HFFc6 (cell line): Measurements from ENCODE around the gene PRDM16. TPM values are rescaled to one million over a fixed set of nuclear protein-coding genes. Genes with fewer than 3 reads are reported as not detected.

ENCODE experiments used
- DNase-seq: peaks from one replicate; pipeline ENCODE4 v3.0.0-alpha.2; 2018
- H3K27ac Mint-ChIP-seq: 2 replicates; pipeline ENCODE4 v1.8.0; 2020; ENCODE audit warnings: mild to moderate bottlenecking, mixed read lengths
- H3K27me3 Mint-ChIP-seq: 2 replicates; pipeline ENCODE4 v1.8.0; 2021; ENCODE audit warnings: mild to moderate bottlenecking, moderate library complexity, mixed read lengths; ENCODE audit not compliant: insufficient read depth
- H3K36me3 Mint-ChIP-seq: 2 replicates; pipeline ENCODE4 v1.8.0; 2021; ENCODE audit warnings: low read depth, mixed read lengths
- H3K4me1 Mint-ChIP-seq: 2 replicates; pipeline ENCODE4 v1.8.0; 2020; ENCODE audit warnings: low read depth, mixed read lengths
- H3K4me3 Mint-ChIP-seq: 2 replicates; pipeline ENCODE4 v1.8.0; 2020; ENCODE audit warnings: mild to moderate bottlenecking, moderate library complexity, mixed read lengths
- H3K9me3 Mint-ChIP-seq: 2 replicates; pipeline ENCODE4 v1.8.0; 2020; ENCODE audit warnings: mild to moderate bottlenecking, mixed read lengths
- total RNA-seq, 6 experiments: library from RNA; stranded (reverse); fragmentation: NEBNext Ultra II Directional; extraction: Animal tissue kit (Norgen Biotek cat#: 25700); gene quantifications; 2 replicates in 1 of 6; 3 replicates in 5 of 6; pipeline ENCODE4 v1.2.3, GENCODE V29; 2021
- TF ChIP-seq, protein P1 (sequence below): fragments of 200-600 bp; sonication (generic); IDR thresholded peaks from 2 replicates; pipeline ENCODE4 v1.5.0; 2021; ENCODE audit warnings: antibody characterized with exemption, mild to moderate bottlenecking

Gene PRDM16
- total RNA-seq, 6 experiments from 2014 or later = not detected

DNA sequence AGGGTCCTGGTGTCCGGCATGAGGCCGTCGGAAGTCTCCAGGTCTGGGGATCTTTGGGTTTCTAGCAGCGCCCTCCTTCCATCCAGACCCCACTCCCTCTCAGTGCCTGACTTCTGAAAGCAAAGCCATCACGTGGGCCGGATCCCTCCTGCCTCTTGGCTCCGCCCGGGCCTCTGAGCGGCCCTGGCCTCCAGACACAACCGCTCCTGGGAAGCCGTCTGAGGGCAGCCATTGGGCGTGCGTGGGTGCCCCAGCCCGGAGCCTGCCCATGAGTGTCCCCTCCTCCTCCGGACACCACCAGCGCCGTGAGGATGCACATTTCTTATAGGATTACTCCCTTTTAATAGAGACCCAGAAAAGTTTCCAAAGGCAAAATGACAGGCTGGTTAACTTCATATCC, 248.5 kb downstream of the PRDM16 start:
- Mint-ChIP-seq H3K27ac (no peak overlapping the region), H3K4me1 (peaks cover 46% of the 10 kb centered on the region), H3K4me3 (no peak overlapping the region)

DNA sequence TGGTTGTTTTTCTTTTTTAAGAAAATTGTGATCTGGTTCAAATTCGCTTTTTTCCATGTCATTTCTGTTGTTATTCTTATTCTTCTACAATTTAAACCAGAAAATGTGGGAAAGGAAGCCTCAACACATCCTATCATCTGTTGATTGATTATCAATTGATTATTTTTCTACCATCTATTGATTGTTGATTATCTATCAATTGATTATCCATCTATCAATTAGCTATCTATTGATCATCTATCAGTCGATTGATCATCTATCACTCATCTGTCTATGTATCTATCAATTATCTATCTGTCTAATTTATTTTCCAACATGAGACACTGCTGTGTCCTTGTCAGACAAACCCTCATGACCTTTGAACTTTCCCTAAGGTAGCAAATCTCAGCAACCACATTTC, 249.3 kb downstream of the PRDM16 start:
- Mint-ChIP-seq H3K4me1 (peaks cover 37% of the 10 kb centered on the region), H3K9me3 (no peaks in the 10 kb centered on the region), H3K4me3 (no peak overlapping the region), H3K36me3 (no peaks in the 10 kb centered on the region), H3K27ac (no peak overlapping the region), H3K27me3 (peaks cover 6% of the 10 kb centered on the region)
- TF ChIP-seq, protein P1, sequence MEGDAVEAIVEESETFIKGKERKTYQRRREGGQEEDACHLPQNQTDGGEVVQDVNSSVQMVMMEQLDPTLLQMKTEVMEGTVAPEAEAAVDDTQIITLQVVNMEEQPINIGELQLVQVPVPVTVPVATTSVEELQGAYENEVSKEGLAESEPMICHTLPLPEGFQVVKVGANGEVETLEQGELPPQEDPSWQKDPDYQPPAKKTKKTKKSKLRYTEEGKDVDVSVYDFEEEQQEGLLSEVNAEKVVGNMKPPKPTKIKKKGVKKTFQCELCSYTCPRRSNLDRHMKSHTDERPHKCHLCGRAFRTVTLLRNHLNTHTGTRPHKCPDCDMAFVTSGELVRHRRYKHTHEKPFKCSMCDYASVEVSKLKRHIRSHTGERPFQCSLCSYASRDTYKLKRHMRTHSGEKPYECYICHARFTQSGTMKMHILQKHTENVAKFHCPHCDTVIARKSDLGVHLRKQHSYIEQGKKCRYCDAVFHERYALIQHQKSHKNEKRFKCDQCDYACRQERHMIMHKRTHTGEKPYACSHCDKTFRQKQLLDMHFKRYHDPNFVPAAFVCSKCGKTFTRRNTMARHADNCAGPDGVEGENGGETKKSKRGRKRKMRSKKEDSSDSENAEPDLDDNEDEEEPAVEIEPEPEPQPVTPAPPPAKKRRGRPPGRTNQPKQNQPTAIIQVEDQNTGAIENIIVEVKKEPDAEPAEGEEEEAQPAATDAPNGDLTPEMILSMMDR = no peak
- no peak for DNase-seq

More for the DNA sequence above, 248.5 kb downstream of the PRDM16 start:
- TF ChIP-seq, protein P1 = no peak
- H3K27me3 Mint-ChIP-seq = no peaks in the 10 kb centered on the region; the same call in 1 of the 2 replicates
- H3K36me3 Mint-ChIP-seq = peaks cover 5% of the 10 kb centered on the region; the same call in 1 of the 2 replicates
- peaks cover 4% of the 10 kb centered on the region; the same call in 1 of the 2 replicates for H3K9me3 Mint-ChIP-seq
- no peak for DNase-seq

DNA sequence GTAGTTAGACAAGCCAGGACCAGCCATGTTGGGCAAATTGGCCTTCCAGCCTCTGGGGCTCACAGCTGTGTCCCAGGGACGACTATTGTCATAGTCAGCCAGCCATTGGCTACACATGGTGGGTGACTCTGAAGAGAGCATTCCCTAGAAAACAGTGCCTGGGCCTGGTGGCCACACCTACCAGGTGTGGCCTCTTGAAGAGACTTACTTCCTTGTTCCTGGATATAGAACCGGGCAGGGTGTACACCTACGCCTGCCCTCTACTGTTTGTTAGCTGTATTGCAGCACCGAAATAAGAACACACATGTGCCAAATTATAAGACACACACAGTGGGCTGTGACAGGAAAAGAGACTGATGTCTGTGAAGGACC, 250.9 kb downstream of the PRDM16 start:
- TF ChIP-seq, protein P1 = peak; percentile 87
- no peak overlapping the region for H3K4me3 Mint-ChIP-seq
- peaks cover 21% of the 10 kb centered on the region for H3K4me1 Mint-ChIP-seq
- H3K36me3 Mint-ChIP-seq = no peaks in the 10 kb centered on the region
- H3K9me3 Mint-ChIP-seq = no peaks in the 10 kb centered on the region
- DNase-seq = peak; percentile 51
- H3K27ac Mint-ChIP-seq = no peak overlapping the region
- H3K27me3 Mint-ChIP-seq = peaks cover 15% of the 10 kb centered on the region

DNA sequence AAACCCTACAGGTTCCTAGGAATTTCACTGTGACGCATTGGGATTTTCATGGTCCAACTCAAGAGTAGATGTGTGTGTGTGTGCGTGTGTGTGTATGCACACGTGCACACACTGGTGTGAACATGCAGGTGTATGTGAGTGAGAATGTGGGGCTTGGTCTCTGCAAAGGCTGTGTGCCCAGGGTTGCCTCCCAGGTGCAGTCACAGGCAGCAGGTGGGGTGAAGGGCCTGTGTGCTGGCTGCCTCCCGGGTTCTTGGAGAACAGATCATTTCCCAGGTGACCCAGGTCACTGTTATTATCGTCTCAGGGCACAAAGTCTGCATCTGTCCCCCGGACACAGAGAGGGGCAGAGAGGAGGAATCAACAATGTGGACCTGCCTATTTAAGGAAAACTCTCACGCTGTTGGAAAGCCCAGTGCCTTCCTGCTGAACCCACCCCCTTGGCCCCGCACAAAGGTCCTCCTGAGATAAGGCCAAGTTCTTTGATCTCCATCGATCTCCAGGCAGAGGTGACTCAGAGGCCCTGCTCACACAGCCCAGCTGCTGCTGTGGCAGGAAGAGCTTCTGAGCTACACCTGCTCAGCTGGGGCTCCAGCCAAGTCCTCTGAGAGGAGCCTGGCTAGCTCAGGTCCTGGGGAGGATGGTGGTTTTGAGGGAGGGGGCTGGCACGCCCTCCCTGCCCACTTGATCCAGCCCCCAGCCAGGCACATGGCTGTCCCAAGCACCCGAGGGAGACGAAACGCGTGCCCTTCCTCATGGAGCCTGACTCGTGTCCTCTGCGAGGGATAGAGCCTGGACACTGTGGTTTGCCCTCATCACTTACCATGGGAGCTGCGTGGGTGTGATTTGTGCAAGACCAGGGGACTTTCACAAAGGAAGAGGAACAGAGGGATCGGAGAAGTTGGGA, 251.5 kb downstream of the PRDM16 start:
- Mint-ChIP-seq H3K27me3 (peaks cover 20% of the 10 kb centered on the region), H3K4me1 (peaks cover 15% of the 10 kb centered on the region), H3K4me3 (no peak overlapping the region), H3K27ac (no peak overlapping the region), H3K9me3 (no peaks in the 10 kb centered on the region), H3K36me3 (no peaks in the 10 kb centered on the region)
- DNase-seq = no peak
- TF ChIP-seq, protein P1 = peak; percentile 40

DNA sequence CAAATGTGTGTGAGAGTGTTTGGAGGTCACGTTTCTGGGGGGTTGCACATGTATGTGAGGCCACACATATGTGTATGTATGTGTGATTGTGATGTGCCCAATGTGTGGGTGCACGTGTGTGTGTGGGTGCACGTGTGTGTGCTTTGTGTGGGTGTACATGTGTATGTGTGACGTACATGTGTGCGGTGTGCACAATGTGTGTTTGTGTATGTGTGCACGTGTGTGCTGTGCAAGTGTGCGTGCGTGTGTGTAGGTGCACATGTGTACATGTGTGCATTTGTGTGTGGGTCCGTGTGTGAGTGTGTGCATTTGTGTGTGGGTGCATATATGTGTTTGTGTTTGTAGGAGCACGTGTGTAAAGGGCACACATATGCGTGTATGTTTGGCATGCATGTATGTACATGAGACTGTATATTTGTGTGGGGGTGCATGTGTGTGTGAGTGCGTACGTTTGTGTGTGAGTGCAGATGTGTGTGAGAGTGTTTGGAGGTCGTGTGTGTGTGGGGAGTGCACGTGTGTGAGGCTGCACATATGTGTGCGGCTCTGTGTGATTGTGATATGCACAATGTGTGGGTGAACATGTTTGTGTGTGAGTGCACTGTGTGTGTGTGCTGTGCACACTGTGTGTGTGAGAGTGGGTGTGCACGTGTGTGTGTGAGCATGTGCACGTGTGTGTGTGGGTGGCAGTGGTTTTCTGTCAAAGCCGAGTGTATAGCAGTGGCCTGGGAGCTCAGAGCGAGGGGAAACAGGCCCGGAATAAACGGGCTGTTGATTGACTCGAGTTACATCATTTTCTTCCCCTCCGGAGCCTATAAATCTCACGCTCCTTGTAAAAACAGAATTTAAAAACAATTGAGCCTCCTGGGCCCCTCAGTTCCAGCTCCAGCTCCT, 252.8 kb downstream of the PRDM16 start:
- no peaks in the 10 kb centered on the region for H3K36me3 Mint-ChIP-seq
- no peaks in the 10 kb centered on the region for H3K9me3 Mint-ChIP-seq
- H3K27me3 Mint-ChIP-seq = peaks cover 27% of the 10 kb centered on the region
- no peak for DNase-seq
- TF ChIP-seq, protein P1 = no peak
- no peak overlapping the region for H3K27ac Mint-ChIP-seq
- H3K4me1 Mint-ChIP-seq = peaks cover 5% of the 10 kb centered on the region; the same call in 1 of the 2 replicates
- H3K4me3 Mint-ChIP-seq = no peak overlapping the region
